OCI-M1 (cell line): Measurements from ENCODE around the gene GIGYF2.
"Not testable (repeated sequence)": the region's sequence is repeated elsewhere in the genome, so short reads cannot be mapped to it uniquely, and the experiment has no call there.

Source experiments
- DNase-seq: peaks from one replicate; lab custom pipeline; 2025; lab: John Stamatoyannopoulos, UW

Gene GIGYF2, protein sequence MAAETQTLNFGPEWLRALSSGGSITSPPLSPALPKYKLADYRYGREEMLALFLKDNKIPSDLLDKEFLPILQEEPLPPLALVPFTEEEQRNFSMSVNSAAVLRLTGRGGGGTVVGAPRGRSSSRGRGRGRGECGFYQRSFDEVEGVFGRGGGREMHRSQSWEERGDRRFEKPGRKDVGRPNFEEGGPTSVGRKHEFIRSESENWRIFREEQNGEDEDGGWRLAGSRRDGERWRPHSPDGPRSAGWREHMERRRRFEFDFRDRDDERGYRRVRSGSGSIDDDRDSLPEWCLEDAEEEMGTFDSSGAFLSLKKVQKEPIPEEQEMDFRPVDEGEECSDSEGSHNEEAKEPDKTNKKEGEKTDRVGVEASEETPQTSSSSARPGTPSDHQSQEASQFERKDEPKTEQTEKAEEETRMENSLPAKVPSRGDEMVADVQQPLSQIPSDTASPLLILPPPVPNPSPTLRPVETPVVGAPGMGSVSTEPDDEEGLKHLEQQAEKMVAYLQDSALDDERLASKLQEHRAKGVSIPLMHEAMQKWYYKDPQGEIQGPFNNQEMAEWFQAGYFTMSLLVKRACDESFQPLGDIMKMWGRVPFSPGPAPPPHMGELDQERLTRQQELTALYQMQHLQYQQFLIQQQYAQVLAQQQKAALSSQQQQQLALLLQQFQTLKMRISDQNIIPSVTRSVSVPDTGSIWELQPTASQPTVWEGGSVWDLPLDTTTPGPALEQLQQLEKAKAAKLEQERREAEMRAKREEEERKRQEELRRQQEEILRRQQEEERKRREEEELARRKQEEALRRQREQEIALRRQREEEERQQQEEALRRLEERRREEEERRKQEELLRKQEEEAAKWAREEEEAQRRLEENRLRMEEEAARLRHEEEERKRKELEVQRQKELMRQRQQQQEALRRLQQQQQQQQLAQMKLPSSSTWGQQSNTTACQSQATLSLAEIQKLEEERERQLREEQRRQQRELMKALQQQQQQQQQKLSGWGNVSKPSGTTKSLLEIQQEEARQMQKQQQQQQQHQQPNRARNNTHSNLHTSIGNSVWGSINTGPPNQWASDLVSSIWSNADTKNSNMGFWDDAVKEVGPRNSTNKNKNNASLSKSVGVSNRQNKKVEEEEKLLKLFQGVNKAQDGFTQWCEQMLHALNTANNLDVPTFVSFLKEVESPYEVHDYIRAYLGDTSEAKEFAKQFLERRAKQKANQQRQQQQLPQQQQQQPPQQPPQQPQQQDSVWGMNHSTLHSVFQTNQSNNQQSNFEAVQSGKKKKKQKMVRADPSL (N-terminal part only)

DNA sequence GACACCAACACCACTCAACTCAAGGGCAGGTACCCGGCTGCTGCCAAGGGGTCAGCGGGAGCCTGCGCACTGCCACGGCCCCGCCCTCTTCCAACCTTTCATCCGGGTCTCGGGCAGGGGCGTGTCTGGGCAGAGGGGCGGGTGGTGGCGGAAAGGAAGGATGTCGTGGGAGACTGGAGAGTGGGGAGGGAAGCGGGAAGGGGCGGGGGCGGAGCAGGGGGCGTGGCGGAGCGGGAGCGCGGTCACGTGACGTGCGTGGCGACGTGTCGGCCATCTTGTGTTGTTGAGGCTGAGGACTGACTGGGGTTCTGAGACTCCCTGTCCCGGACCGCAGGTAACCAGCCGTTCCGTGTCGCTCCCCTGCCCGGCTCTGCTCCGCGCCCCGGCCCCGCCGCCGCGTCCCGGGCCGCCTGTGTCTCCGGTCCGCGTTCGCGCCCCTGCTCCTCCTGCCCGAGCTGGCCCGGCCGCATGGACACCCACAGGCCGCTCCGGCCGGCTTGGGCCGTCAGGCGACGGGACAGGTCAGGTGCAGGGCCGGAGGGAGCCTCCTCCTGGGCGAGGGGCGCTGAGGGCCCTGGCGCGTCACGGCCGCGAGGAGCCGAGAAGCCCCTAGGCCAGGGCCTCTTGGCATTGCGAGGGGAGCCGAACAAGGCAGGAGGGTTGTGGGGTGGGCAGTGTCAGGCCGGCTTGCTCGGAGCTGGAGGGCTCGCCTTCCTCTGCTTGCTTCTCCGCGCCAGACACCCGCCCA lies at the start of gene GIGYF2:
Gene GIGYF2 (plus strand): TSS at position 273 of the 748 bp plus-strand sequence. CDS start 37,867 bp downstream, outside the sequence.
- peak; percentile 97 for DNase-seq

DNA sequence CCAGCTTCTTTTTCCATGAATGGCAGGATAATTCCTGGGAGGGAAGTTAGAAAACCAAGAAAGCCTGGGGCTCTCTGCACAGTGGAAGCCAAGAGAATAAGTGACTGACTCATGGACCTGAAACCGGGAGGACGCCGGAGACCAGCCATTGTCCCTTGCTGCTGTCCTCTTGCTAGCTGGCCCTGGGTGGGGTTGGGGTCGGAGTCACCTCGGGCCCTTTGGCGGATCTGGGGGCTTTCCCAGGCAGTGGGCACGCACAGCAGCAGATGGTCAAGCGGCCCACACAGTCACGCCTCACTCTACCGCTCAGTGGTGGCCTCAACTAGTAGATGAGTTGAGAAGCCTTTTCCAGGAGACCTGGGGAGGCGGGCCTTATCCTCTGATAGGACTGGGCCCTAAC lies 48.1 kb upstream of the GIGYF2 start:
- DNase-seq = no peak

DNA sequence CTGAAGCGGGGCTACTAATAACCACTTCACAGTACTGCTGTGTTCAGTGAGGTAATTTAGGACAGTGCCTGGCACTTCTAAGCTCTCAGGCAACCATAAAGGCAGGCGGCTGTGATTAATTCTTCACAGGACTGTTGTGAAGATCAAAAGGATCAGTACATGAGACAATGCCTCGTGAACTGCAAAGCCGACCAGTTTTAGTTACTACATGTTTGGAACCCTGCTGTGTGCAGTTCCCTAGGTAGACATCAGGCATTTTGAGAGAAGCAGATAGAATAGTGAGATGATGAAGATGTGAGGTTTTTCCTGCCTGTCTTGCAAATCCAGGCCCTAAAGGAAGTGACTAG lies 44.7 kb upstream of the GIGYF2 start:
- no peak for DNase-seq

DNA sequence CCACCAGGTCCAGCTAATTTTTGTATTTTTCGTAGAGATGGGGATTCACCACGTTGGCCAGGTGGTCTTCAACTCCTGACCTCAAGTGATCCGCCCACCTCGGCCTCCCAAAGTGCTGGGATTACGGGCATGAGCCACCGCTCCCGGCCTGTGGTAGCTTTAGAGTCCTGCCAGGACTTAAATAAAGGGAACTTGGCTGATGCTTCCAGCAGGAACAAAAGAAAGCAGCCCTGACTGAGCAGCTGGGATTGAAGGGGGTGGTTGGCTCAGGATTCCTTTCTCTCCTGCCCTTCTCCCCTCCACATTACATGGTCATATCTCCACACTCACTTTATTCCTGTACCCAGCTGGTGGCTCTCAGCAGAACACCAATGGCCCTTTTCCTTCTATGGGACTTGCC lies 43.7 kb upstream of the GIGYF2 start:
- DNase-seq = no peak

DNA sequence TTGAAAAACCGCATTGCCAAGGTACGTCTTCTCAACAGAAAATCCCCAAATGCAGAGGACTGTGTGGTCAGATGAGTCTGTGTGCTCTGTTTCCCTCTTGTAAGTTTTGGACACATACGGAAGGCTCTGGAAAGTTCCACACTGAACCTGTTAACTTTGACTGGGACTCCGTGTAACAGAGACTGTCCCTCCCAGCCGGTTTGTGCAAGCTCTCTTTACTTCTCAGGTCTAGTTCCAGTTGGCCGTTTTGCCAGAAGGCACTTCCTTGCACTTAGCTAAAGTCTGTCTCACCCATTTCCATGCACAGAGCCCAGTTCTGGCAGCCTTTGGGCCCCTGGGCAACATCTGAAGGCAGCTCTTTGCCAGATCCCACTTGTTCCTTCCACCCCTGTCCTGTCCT lies 41.7 kb upstream of the GIGYF2 start:
- no peak for DNase-seq

DNA sequence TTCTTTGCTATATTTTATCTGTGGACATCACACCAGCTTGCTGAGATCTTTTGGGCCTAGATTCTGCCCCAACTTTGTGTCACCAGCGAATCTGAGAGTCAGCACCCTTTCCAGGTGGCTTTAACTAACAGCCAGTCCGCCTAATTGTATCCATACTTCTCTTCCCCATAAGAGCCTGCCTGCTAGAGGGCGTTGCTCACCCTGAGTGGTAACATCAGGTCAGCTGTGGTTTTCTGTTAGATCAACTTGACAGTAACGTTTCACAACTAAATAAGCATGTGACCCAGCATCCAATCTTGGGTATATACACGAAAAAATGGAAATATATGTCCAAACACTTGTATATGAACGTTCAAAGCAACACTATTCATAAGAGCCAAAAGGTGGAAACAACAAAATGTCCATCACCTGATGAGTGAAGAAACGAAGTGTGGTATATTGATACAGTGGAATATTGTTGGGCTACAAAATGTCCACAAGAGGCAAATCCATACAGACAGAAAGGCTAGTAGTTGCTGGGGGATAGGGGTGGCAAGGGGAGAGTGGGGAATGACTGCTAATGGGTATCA lies 38.8 kb upstream of the GIGYF2 start:
- DNase-seq = peak; percentile 82

DNA sequence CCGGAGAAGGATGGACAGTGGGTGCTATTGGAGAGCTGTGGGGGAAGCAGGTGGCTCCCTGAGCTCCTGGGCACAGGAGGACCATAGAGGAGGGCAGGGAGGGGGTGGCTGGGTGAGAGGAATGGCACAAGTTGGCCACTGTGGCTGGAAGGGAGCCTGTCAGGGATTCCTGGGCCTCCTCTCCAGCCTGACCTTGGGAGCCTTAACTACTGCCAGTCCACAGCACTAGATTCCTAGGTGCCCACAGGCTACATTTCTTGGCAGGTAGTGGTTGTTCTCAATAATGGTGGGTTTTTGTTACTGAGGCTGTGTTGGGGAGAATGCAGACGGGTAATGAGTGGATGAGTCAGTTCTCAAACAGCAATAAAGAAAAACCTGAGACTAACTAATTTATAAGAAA lies 37.8 kb upstream of the GIGYF2 start:
- DNase-seq = no peak

DNA sequence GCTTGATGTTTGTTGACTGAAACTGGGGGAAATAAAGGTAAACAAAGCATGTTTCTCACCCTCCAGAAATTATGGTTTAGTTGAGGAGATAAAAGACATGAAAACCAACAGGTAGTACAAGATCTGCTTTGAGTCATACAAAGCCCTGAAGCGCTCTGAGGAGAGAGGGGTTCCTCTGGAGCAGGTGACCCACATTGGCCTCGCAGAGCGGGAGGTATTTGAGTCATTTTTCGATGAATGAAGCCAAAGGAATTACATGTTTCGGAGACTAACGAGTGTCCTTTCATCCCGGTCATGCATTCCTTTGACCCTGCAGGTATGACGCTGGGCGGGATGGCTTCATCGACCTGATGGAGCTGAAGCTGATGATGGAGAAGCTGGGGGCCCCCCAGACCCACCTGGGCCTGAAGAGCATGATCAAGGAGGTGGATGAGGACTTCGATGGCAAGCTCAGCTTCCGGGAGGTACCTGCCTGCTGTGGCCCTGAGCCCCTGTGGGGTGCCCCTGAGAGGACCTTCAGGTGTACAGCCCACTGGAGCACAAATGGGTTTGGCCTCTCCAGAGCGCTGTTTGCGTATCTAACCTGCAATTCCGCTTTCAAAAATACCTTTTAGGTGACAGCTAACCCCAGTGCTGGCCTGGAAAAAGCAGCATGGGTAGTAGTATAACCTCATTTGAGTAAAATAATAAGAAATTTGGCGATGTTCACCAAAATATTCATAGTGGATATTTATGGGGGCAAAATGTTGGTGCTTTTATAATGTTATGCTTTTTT lies 34.5 kb upstream of the GIGYF2 start:
- no peak for DNase-seq

DNA sequence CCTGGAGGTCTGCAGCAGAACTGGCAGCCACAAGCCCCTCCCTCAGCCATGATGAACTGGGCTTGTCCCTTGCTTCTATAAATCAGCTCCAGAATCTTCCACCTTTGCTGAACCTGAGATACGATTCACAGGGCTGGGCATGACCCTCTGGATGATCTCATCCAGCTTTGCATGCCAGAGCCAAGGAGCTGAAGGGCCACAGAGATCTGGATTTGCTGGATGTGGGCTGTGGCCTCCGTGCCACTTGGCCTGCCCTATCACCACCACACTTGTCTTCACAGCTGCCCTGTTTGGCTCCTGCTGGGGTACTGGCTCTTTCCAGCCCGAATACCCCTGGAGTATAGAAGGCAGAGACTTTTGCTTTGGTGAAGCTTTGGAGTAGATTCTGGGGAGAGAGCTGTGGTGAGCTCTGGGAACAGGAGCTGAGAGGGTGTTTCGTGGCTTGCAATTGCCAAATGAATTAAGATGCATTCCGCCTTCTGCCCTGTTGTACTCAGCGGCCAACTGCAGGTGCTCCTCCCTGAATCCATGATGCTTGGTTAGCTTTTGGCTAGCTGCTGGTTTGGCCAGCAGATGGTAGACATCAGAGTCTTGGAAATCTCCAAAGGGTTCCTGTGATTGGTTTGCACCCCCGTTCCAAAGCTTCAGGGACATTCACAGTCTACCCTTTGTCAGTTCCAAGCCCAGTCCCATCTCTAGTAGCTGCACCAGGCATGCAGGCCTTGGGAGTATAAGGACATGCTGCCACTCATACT lies 30.9 kb upstream of the GIGYF2 start:
- no peak for DNase-seq

DNA sequence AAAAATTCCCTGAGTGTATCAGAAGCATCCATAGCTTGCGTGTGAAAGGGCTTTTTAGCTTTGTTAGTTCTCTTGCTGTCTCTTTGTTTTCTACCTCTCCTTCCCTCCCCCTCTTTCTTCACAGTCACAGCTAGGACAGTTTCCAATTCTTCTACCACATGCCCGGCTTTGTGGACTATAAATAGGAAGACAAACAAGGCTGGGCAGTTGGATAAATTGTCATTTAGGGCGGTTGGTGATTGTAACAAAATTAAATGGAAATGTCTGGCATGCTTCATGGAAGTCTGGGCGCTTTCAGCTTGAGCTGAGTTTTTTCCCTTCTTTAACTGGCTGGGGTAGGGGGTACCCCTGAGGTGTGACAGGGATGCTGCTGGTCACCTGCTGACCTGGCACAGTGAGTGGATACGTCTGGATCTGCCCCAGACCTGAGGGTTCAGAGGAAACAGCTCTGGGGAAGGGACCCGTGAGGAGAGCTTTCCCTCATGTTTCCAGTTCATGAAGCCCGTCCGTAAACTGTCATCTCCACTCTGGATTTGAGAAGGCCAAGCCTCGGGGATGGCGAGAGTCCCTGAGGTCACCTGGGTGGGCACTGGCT lies 29.0 kb upstream of the GIGYF2 start:
- DNase-seq = no peak

DNA sequence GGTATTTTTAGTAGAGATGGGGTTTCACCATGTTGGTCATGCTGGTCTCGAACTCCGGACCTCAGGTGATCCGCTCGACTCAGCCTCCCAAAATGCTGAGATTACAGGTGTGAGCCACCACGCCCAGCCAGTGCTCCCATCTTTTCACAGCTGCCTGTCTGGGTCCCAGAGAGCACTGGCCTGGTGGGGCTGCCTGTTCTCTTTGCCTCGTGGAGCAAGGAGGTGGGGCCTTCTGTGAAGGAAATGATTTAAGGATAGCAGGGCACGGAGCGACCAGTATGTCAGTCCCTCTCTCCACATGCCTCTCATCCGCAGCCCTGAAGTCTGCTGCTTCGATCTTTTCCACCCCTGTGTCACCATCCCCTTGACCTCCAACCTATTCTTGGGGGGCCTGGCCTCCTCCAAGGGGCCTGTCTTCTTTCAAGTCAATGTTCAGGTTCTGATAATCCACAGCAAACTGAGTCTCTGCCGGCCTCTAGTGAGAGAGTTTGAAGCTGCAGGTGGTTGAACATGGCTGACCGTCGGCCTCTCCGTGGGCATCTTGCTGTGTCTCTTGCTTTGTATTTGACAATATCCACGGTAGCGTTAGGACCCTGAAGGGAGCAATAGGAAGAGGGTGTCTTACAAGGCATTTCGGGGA lies 28.2 kb upstream of the GIGYF2 start:
- DNase-seq = peak; percentile 35

DNA sequence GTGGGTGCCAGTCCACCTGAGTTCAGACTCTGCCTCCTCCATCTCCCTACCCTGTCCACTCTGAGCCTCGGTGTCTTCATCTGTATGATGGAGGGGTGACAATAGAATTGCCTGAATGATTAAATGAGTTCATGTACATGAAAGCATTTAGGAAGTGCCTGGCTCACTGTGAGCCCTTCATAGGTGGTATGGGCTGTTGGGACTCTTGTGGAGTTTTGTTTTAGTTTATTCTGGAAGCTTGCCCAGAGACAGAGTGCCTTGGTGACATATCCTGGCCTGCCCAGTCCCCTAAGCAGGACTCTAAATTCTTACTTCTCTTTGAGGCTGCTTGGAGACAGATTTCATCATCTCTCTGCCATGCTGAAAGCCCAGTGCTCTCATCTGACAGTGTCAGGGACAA lies 24.5 kb upstream of the GIGYF2 start:
- peak; percentile 36 for DNase-seq

DNA sequence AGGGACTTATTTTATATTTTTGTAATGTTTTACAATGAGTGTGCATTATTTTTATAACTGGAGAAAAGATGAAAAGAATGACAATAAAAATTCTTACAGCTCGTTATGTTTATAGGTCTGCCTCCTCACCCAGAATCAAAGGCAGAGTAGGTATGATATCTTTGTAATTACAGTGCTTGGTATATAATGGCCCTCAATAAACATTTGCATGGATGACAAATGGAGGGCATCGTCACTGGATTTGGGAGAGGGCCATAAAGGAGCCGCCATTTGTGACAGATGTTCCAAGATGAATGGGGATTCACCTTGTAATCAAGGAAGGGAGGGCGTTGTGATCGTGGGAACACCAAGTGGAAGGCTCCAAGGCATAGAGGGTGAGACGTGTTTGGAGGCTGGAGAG lies 22.6 kb upstream of the GIGYF2 start:
- no peak for DNase-seq

DNA sequence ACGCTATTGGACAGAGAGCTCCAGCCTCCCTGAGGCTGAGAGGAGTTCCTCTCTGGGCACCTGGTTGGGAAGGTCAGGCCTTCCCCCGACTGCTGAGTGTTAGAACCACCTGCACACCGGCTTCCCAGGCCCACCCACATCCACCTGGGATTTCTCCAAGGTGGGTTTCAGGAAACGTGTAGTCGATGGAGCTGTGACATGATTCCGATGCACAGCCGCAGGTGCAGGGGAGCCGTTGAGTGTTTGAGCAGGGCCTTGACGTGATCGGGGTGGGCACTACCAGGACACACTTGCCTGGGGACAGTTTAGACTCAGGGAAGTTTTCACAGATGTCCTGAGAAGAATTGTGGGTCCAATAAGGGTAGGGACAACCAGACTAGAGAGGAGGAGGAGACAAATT lies 21.8 kb upstream of the GIGYF2 start:
- DNase-seq = no peak

DNA sequence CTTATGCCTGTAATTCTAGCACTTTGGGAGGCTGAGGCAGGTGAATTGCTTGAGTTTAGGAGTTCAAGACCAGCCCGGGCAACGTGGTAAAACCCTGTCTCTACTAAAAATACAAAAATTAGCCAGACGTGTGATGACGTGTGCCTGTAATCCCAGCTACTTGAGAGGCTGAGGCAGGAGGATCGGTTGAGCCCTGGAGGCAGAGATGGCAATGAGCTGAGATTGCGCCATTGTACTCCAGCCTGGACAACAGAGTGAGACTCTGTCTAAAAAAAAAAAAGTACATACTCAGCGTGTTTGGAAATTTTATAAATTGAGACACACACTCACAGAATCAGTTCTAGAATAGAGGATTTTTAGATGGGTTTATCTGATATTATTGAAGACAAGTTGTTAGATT lies 17.1 kb upstream of the GIGYF2 start:
- DNase-seq = no peak

DNA sequence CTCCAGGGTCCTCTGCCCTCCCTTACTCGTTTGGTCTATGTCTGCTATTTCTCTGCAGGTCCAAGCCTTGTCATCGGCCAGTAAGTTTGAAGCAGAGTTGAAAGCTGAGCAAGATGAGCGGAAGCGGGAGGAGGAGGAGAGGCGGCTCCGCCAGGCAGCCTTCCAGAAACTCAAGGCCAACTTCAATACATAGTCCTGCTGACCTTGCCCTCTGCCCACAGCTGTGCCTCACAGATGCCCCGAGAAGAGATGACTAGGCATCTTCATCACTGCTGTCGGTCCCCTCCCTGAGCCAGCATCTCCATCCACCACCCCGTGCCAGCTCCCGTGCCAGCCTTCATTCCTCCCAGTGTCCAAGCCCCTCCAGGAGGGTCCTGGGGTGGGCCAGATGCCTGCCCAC lies 15.6 kb upstream of the GIGYF2 start:
- DNase-seq = no peak

DNA sequence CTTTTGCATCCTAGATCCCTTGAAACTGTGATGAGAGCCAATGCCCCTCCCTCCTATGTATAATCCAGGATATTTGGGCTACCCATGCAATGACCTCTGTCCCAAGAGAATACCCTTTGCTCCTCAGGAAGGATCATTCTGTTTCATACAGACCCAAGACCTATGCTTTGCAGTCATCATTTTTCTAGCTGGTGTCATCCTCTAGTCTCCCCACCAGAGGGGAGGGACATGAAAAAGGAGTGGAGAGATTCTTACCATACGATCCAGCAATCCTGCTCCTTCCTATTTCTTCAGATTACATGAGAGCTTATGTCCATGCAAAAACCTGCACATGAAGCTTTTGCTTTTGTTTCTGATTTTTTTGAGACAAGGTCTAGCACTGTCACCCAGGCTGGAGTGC lies 13.8 kb upstream of the GIGYF2 start:
- no peak for DNase-seq

DNA sequence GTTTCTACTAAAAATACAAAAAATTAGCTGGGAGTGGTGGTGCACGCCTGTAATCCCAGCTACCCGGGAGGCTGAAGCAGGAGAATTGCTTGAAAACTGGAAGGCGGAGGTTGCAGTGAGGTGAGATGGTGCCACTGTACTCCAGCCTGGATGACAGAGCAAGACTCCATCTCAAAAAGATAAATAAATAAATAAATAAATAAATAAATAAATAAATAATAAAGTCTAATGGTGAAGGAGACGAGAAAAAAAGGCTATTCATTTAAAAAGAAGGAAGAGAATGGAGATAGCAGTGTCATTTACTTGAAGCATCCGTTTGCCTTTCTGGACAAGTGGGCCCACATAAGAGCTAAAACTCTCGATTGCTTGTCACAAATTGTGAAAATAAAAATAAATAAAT lies 11.7 kb upstream of the GIGYF2 start:
- not testable (repeated sequence) for DNase-seq
